SU-DHL-6 (cell line): ENCODE results near the gene MID2.

Source experiments
- CTCF ChIP-seq: fragments of 200-600 bp; sonication (generic); IDR thresholded peaks from one replicate; pipeline ENCODE4 v1.5.1; 2017; ENCODE audit warnings: antibody characterized with exemption, mild to moderate bottlenecking, low read length, moderate library complexity; ENCODE audit not compliant: insufficient read depth, poor library complexity, severe bottlenecking
- EZH2phosphoT487 ChIP-seq: fragments of 200-600 bp; sonication (generic), shearing (Covaris generic); conservative IDR thresholded peaks from 2 replicates; pipeline ENCODE4 v1.6.1; 2018; ENCODE audit warnings: mild to moderate bottlenecking, antibody characterized with exemption, low read length, moderate library complexity, mixed read lengths

DNA sequence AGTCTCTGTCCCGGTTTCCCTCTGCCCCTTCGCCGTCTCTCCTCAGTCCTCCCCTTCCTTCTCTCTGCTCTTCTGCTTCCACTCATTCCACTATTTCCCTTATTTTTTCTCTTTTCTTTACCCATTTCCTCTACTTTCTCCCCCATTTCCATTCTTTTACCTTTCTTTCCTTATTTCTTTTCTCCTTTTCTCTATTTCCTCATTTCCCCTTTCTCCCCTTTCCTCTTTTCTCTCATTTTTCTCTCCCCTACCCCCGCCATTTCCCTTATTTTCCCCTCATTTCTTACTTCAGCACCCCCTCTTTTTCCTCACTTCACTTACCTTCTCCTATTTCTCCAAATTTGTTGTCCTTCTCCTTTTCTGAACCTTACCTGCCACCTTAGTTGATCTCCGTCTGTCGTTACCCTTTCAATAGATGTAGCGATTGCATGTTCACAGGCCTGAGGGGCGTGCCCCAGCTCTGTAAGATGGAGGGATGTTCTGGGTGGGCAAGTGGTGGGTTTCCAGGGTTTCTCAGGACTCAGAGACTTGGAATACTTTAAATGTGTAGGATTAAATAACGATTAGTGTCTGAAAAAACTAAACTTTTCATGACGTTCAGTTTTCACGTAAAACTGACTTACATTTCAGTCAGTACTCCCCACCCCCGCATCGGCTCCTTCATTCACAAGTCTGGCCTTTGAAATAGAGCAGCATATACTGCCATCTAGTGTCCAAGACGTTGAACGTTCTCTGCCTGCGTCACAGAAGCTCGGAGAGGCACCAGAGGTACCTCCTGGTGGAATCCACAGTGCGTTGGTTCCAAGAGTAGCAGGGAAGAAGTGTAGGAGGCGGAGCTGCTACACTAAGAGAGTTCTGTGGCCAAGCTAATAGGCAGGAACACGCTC lies 48.8 kb upstream of the MID2 start:
- TF ChIP-seq CTCF, result peak; percentile 50
- no peak for TF ChIP-seq EZH2phosphoT487
